CD1c-positive myeloid dendritic cell (primary cell): ENCODE results near the gene CCT2.

Experiments
- DNase-seq: peaks from one replicate; pipeline ENCODE4 v3.0.0-alpha.2; 2016; ENCODE audit errors: extremely low spot score

Gene CCT2

DNA sequence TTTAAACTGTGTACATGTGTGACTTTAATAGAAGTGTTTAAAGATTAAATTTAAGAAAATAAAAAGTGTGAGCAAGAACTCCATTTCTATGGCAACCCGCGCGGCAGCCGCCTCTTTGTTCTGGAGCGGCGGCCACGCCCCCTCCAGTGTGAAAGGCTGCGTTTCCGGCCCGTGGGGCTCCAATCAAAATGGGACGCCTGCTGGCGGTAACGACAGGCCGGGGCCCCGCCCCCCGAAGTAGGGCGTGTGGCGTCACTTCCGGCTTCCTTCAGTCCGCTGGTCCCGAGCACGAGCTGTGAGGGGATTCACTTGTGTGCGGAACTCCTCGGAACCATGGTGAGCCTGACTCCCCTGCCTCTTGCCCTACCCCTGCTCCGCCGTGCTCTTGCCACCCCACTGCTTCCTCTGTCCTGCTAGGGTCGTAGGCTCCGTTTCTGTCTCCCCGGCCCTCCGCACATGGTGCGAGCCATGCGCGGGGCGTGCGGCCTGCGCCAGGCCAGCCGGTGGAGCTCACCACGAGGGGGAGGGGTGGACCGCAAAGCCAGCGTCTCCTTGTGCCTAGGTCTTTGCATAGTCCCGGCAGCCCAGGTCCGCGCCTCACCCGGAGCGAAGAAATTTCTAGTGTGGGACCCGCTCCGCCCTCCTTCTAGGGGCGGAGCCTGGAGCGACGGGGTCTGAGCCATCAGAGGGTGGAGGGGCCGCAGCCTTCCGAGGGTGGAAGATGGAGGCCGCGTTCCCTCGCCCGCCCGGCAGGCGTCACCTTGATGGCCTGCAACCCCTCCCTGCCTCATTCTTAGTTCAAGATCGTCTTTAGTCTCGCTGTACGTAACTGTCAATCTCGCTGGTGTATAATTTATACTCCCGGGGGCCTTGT, at the start of gene CCT2:
CCT2 (plus strand) TSS at position 271 of the 874 bp plus-strand sequence; CDS start at position 334, 63 bp downstream.
- DNase-seq: peak; percentile 99

DNA sequence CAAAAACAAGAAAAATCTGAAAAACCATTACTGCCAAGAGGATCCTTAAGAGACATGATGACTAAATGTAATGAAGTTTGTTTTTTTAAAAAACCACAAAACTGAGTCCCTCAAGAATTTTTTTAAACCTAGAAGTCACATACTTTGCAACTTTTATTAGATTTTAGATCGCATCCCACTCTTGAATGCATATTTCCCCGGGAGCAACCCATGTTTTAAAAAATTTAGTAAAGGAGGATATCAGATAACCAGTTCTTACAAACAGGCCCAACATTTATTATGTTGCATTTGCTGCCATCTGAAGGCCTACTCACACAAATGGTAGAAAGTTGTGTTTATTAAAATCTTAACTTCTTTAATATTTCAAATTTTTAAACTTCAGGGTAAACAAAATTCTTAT, 44.3 kb upstream of the CCT2 start:
- DNase-seq: no peak

DNA sequence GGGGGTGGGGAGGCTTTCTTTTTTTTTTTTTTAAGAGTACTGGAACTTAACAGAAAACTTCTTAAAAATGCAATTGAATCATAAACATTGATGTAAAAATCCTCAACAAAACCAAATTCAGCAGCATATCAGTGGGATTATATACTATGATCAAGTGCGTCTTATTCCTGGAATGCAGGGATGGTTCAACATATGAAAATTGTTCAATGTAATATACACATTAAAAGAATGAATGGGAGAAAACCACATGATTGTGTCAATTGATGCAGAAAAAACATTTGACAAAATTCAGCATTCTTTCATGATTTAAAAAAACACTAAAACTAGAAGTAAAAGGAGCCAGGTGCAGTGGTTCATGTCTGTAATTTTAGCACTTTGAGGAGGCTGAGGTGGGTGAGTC, 41.2 kb upstream of the CCT2 start:
- DNase-seq: no peak

GRCh38 chr12:69545081-69545480, 40.2 kb upstream of the CCT2 start:
- DNase-seq: no peak

DNA sequence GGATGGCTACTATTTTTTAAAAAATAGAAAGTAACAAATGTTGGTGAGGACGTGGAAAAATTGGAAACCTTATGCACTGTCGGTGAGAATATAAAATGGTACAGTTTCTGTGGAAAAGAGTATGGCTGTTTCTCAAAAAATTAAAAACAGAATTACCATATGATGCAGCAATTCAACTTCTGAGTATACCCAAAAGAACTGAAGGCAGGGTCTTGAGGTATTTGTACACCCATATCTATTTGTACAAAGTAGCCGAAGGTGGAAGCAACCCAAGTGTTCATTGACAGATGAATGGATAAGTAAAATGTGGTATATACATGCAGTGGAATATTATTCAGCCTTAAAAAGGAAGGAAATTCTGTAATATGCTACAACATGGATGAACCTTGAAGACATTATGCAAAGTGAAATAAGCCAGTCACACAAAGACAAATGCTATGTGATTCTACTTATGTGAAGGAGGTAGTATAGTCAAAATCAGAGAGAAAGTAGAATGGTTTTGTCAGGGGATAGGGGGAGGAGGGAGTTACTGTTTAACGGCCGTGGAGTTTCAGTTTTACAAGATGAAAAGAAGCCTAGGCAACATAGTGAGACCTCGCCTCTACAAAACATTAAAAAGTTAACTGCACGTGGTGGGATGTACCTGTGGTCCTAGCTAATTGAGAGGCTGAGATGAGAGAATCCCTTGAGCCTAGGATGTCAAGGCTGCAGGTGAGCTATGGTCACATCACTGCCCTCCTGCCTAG, 38.4 kb upstream of the CCT2 start:
- no peak for DNase-seq

GRCh38 chr12:69548687-69549086, 36.6 kb upstream of the CCT2 start:
- DNase-seq: no peak

GRCh38 chr12:69550569-69551350, 34.5 kb upstream of the CCT2 start:
- no peak for DNase-seq

DNA sequence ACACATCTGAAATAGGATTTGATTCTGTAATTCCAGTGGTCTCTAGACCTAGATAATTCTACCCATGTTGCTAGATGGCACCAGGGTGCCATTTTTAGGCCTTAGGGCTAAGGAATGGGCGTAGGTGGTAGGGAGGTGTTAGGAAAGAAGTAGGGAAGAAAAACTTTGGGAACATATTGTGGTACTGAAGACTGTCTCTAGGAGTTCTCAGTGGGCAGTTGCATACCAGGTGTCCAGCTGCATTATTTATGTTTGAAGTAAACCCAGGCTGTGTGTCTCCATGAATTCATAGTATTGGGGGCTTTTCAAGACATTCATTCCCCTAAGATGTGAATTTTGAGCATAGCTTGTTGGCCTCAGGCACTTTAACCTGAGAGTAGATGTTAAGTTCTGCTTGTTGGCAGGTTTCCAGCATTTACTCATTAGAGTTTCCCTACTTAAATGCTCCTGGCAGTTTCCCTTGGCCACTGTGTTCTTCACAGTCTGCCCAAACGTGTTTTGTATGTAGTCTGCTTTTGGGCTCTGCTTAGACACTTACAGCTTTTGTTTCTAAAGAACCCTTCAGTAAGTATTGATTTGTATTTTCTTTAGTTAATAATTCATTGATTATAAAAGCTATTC, 31.5 kb upstream of the CCT2 start:
- no peak for DNase-seq

DNA sequence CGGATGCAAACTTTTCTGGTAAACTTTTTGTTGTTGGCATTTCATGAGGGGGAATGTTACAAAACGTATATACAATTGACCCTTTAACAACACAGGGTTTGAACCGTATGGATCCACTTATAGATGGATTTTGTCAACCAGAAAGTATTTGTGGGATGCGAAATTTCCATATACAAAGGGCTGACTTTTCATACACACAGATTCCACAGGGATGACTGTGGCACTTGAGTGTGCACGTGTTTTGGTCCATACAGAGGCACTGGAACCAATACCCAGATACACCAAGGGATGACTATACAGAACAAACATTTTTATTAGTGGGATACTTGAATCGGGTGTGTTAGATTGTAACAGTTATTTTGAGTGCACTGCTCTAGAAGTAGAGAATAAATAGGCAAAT, 29.8 kb upstream of the CCT2 start:
- no peak for DNase-seq

- DNase-seq: no peak
These were observed 28.9 kb upstream of the CCT2 start for GRCh38 chr12:69556383-69556782.

GRCh38 chr12:69563166-69563762, 22.0 kb upstream of the CCT2 start:
- DNase-seq: no peak

DNA sequence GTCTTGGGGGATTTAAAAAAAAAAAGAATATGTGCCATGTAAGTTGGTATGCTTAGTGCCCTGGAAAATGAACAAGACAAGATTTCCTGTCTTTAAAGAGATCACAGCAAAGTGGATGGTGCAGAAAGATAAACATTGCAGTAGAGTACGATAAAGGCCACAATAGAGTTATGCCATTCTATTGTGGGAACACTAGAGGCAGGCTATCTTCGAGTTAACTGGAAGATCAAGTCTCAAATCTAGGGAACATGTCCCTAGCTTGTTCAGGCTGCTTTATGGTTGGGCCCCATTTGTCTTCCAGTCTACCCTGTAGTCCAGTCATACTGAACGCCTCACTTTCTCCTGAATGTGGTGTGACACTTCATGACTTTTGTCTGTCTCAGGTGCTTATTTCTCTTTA, 18.7 kb upstream of the CCT2 start:
- DNase-seq: no peak

DNA sequence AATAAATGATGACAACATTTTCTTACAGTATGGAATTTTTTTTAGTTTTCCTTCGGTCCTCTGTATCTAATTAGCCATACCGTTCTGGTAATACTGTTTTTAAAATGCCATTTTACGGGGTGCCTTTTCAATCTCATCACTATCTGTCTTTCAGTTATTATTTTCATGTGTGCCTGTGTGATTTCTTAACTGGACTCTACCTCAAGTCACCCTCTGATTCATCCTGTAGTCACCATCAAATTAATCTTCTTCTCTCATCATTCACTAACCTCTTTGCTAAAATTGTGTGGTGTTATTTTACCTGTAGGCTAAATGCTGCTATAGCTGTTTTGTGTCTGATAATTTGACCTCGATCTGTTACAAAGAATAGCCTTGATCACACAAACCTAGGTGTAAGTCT, 16.0 kb upstream of the CCT2 start:
- no peak for DNase-seq

- no peak for DNase-seq
These were observed 15.2 kb upstream of the CCT2 start for GRCh38 chr12:69570000-69570516.

- DNase-seq: peak; percentile 73
These were observed 14.5 kb upstream of the CCT2 start for GRCh38 chr12:69570545-69571399.

- DNase-seq: no peak
These were observed 9.9 kb upstream of the CCT2 start for GRCh38 chr12:69575346-69575745.

GRCh38 chr12:69578283-69578682, 7.0 kb upstream of the CCT2 start:
- DNase-seq: no peak

DNA sequence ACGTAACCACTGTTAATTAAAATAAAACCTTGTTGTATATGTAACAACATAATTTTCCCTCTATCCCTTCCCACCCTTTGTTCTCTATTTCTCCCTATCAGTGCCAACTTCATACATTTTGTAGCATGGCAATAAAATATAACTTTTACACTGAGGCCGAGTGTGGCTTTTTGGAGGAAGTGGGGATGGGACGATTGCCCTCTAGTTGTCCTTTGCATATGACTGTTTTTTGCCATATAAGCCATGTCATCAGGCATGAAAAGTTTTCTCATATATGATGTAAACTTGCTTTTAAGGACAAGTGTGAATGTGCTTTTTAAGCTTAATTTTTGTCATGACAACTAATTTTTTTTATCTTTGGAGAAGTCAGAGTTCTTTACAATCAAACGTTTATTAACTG, 6.2 kb upstream of the CCT2 start:
- DNase-seq: no peak

DNA sequence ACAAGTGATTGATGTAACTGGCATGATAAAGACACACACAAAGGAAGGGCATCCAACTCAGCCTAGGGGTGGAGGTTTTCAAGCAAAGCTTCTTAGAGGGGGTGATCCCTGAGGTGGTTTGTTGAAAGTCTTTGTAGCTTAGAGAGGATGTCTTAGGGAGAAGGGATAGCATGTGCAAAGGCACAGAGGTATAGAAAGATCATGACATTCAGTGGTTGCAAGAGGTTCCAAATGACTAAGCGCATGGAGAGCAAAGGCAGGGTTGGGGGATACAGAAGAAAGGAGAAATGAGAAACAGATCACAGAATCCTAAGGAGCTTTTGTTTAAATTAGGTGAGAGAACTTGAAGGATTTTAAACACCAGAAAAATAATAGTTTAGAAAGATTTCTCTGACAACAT, 5.2 kb upstream of the CCT2 start:
- DNase-seq: no peak

- no peak for DNase-seq
These were observed 2.1 kb upstream of the CCT2 start for GRCh38 chr12:69583203-69583602.
